SK-N-SH treated with all-trans-retinoic acid at 6 μM for 48 hours (cell line): ENCODE measurements around the gene OR4K2.

Experiments used
- ATAC-seq: fragments of 200-7000 bp; cut with Tn5 transposase; 3 replicates; pipeline ENCODE4 v1.9.1; 2020; ENCODE audit warnings: mild to moderate bottlenecking, moderate library complexity
- ARNTL ChIP-seq: fragments of 450-650 bp; formaldehyde crosslinking; IDR thresholded peaks from 2 replicates; pipeline ENCODE4 v1.5.0; 2020; ENCODE audit warnings: low read depth, mild to moderate bottlenecking, moderate library complexity, borderline replicate concordance
- BACH2 ChIP-seq: fragments of 250-450 bp; sonication (Bioruptor Pico); IDR thresholded peaks from 2 replicates; pipeline ENCODE4 v1.9.0; 2021; ENCODE audit warnings: mild to moderate bottlenecking, borderline replicate concordance
- CSDC2 ChIP-seq: fragments of 250-450 bp; sonication (Bioruptor Pico); IDR thresholded peaks from 2 replicates; pipeline ENCODE4 v1.5.0; 2020; ENCODE audit warnings: mild to moderate bottlenecking, moderate library complexity
- CSRNP3 ChIP-seq: fragments of 250-450 bp; sonication (Bioruptor Pico); IDR thresholded peaks from 2 replicates; pipeline ENCODE4 v1.5.1; 2021; ENCODE audit warnings: mild to moderate bottlenecking, moderate library complexity
- ESRRG ChIP-seq: fragments of 250-450 bp; sonication (Bioruptor Pico); IDR thresholded peaks from 2 replicates; pipeline ENCODE4 v1.6.1; 2021; ENCODE audit warnings: mild to moderate bottlenecking
- GLIS3 ChIP-seq: fragments of 250-450 bp; sonication (Bioruptor Pico); IDR thresholded peaks from 2 replicates; pipeline ENCODE4 v1.5.0; 2020; ENCODE audit warnings: mild to moderate bottlenecking, moderate library complexity
- ISL1 ChIP-seq: fragments of 250-450 bp; sonication (Bioruptor Pico); IDR thresholded peaks from 2 replicates; pipeline ENCODE4 v2.1.2; 2022; ENCODE audit warnings: mild to moderate bottlenecking, moderate library complexity
- OSR1 ChIP-seq: fragments of 250-450 bp; sonication (Bioruptor Pico); IDR thresholded peaks from 2 replicates; pipeline ENCODE4 v1.8.0; 2022; ENCODE audit warnings: moderate library complexity, mild to moderate bottlenecking, inconsistent platforms
- PPARA ChIP-seq: fragments of 250-450 bp; sonication (Bioruptor Pico); IDR thresholded peaks from 2 replicates; pipeline ENCODE4 v1.5.0; 2020; ENCODE audit warnings: mild to moderate bottlenecking, borderline replicate concordance
- SNAI2 ChIP-seq: fragments of 250-450 bp; sonication (Bioruptor Pico); IDR thresholded peaks from 2 replicates; pipeline ENCODE4 v1.5.0; 2020; ENCODE audit warnings: mild to moderate bottlenecking, moderate library complexity
- TCF4 ChIP-seq: fragments of 250-450 bp; sonication (Bioruptor Pico); IDR thresholded peaks from 2 replicates; pipeline ENCODE4 v1.8.0; 2021; ENCODE audit warnings: mild to moderate bottlenecking, moderate library complexity, borderline replicate concordance
- TOX ChIP-seq: fragments of 250-450 bp; sonication (Bioruptor Pico); IDR thresholded peaks from 2 replicates; pipeline ENCODE4 v1.8.0; 2021; ENCODE audit warnings: mild to moderate bottlenecking, moderate library complexity, borderline replicate concordance
- ZC3H10 ChIP-seq: fragments of 250-450 bp; sonication (Bioruptor Pico); IDR thresholded peaks from 2 replicates; pipeline ENCODE4 v1.5.1; 2021; ENCODE audit warnings: mild to moderate bottlenecking, moderate library complexity
- ZFP3 ChIP-seq: fragments of 250-450 bp; sonication (Bioruptor Pico); IDR thresholded peaks from 2 replicates; pipeline ENCODE4 v1.5.0; 2020; ENCODE audit warnings: mild to moderate bottlenecking, moderate library complexity
- ZFP30 ChIP-seq: fragments of 450-650 bp; formaldehyde crosslinking; IDR thresholded peaks from 2 replicates; pipeline ENCODE4 v1.5.0; 2022; ENCODE audit warnings: mild to moderate bottlenecking, moderate library complexity
- ZNF565 ChIP-seq: fragments of 450-650 bp; formaldehyde crosslinking; conservative IDR thresholded peaks from 2 replicates; pipeline ENCODE4 v1.5.0; 2020; ENCODE audit warnings: low read depth, mild to moderate bottlenecking, moderate library complexity
- ZNF70 ChIP-seq: fragments of 450-650 bp; formaldehyde crosslinking; IDR thresholded peaks from 2 replicates; pipeline ENCODE4 v1.5.0; 2020; ENCODE audit warnings: mild to moderate bottlenecking, moderate library complexity
- ZNF8 ChIP-seq: fragments of 450-650 bp; formaldehyde crosslinking; IDR thresholded peaks from 2 replicates; pipeline ENCODE4 v1.5.0; 2020; ENCODE audit warnings: mild to moderate bottlenecking, moderate library complexity
- TF ChIP-seq, protein P1 (sequence below): fragments of 250-450 bp; sonication (Bioruptor Pico); IDR thresholded peaks from 2 replicates; pipeline ENCODE4 v1.8.0; 2021; ENCODE audit warnings: low read depth, mild to moderate bottlenecking, moderate library complexity, borderline replicate concordance
- TF ChIP-seq, protein P2 (sequence below): fragments of 250-450 bp; sonication (Bioruptor Pico); IDR thresholded peaks from 2 replicates; pipeline ENCODE4 v1.8.0; 2020; ENCODE audit warnings: mild to moderate bottlenecking, moderate library complexity, borderline replicate concordance
- TF ChIP-seq, protein P3 (sequence below): fragments of 250-450 bp; sonication (Bioruptor Pico); IDR thresholded peaks from 2 replicates; pipeline ENCODE4 v1.5.1; 2020; ENCODE audit warnings: low read depth, mild to moderate bottlenecking, moderate library complexity
- TF ChIP-seq, protein P4 (sequence below): fragments of 250-450 bp; sonication (Bioruptor Pico); IDR thresholded peaks from 2 replicates; pipeline ENCODE4 v1.5.0; 2020; ENCODE audit warnings: mild to moderate bottlenecking, moderate library complexity

OR4K2 gene

GRCh38 chr14:19917955-19918518 is 43.1 kb downstream of the OR4K2 start:
- no peak for TF ChIP-seq ZNF565
- TF ChIP-seq ZFP3 = no peak
- TF ChIP-seq CSDC2 (CRISPR knock-in tag) = no peak
- TF ChIP-seq GLIS3 (CRISPR knock-in tag) = no peak
- TF ChIP-seq BACH2 = no peak
- TF ChIP-seq, protein P1, sequence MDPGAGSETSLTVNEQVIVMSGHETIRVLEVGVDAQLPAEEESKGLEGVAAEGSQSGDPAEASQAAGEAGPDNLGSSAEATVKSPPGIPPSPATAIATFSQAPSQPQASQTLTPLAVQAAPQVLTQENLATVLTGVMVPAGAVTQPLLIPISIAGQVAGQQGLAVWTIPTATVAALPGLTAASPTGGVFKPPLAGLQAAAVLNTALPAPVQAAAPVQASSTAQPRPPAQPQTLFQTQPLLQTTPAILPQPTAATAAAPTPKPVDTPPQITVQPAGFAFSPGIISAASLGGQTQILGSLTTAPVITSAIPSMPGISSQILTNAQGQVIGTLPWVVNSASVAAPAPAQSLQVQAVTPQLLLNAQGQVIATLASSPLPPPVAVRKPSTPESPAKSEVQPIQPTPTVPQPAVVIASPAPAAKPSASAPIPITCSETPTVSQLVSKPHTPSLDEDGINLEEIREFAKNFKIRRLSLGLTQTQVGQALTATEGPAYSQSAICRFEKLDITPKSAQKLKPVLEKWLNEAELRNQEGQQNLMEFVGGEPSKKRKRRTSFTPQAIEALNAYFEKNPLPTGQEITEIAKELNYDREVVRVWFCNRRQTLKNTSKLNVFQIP (CRISPR knock-in tag) = no peak
- TF ChIP-seq ESRRG (CRISPR knock-in tag) = no peak
- TF ChIP-seq ZFP30 (CRISPR knock-in tag) = no peak
- TF ChIP-seq PPARA = no peak
- no peak for TF ChIP-seq ZNF70
- TF ChIP-seq CSRNP3 (CRISPR knock-in tag) = no peak
- no peak for TF ChIP-seq TOX
- TF ChIP-seq ZNF8 (CRISPR knock-in tag) = no peak
- TF ChIP-seq, protein P2, sequence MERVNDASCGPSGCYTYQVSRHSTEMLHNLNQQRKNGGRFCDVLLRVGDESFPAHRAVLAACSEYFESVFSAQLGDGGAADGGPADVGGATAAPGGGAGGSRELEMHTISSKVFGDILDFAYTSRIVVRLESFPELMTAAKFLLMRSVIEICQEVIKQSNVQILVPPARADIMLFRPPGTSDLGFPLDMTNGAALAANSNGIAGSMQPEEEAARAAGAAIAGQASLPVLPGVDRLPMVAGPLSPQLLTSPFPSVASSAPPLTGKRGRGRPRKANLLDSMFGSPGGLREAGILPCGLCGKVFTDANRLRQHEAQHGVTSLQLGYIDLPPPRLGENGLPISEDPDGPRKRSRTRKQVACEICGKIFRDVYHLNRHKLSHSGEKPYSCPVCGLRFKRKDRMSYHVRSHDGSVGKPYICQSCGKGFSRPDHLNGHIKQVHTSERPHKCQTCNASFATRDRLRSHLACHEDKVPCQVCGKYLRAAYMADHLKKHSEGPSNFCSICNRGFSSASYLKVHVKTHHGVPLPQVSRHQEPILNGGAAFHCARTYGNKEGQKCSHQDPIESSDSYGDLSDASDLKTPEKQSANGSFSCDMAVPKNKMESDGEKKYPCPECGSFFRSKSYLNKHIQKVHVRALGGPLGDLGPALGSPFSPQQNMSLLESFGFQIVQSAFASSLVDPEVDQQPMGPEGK (CRISPR knock-in tag) = no peak
- no peak for TF ChIP-seq SNAI2 (CRISPR knock-in tag)
- TF ChIP-seq TCF4 (CRISPR knock-in tag) = no peak
- no peak for TF ChIP-seq ISL1 (CRISPR knock-in tag)
- no peak for TF ChIP-seq OSR1 (CRISPR knock-in tag)
- TF ChIP-seq, protein P3, sequence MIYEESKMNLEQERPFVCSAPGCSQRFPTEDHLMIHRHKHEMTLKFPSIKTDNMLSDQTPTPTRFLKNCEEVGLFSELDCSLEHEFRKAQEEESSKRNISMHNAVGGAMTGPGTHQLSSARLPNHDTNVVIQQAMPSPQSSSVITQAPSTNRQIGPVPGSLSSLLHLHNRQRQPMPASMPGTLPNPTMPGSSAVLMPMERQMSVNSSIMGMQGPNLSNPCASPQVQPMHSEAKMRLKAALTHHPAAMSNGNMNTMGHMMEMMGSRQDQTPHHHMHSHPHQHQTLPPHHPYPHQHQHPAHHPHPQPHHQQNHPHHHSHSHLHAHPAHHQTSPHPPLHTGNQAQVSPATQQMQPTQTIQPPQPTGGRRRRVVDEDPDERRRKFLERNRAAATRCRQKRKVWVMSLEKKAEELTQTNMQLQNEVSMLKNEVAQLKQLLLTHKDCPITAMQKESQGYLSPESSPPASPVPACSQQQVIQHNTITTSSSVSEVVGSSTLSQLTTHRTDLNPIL (CRISPR knock-in tag) = no peak
- no peak for ATAC-seq

DNA sequence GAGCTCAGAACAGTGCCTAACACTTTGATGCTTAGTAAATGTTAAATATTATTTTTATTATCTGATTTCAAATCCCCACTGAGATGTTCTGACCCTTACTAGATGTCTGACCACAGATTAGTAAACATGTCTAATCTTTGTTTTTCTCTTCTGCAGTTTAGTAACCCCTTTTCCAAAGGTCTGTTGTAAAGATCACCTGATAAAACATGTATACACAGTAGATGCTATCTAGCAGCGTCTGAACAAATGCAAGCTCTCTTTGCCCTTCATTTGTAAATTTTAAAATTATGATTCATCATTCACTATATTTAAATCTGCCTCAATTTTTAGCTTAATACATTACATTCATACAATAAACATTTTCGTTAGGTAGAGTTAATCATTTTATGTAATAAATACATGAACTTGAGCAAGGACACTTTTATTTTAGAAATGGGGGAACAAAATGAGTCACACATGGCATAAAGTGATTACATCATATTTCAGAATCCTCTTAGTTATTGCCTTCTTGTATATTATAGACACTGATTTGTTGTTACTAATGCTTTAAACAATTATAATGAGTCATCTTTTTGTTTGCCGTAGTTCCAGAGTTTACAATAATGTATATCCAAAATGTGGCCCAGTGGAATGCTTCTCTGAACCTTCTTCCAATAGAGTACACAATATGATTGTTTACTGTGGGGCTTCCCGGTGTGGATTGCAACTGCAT is 43.8 kb downstream of the OR4K2 start:
- no peak for TF ChIP-seq CSDC2 (CRISPR knock-in tag)
- TF ChIP-seq ZNF70 = no peak
- ATAC-seq = no peak

GRCh38 chr14:19920021-19920657 is 45.2 kb downstream of the OR4K2 start, which contains the start of gene OR4K5:
TSS of gene OR4K5 (plus strand) at chr14:19920607. CDS start at chr14:19920607, 0 bp downstream.
- TF ChIP-seq ZFP3 (no peak), CSDC2 (CRISPR knock-in tag) (no peak), PPARA (no peak), ZC3H10 (CRISPR knock-in tag) (no peak), ARNTL (no peak), ZNF565 (no peak), ESRRG (CRISPR knock-in tag) (no peak), ISL1 (CRISPR knock-in tag) (no peak), SNAI2 (CRISPR knock-in tag) (no peak)
- TF ChIP-seq, protein P1 (CRISPR knock-in tag) = no peak
- TF ChIP-seq, protein P2 (CRISPR knock-in tag) = no peak
- TF ChIP-seq, protein P4, sequence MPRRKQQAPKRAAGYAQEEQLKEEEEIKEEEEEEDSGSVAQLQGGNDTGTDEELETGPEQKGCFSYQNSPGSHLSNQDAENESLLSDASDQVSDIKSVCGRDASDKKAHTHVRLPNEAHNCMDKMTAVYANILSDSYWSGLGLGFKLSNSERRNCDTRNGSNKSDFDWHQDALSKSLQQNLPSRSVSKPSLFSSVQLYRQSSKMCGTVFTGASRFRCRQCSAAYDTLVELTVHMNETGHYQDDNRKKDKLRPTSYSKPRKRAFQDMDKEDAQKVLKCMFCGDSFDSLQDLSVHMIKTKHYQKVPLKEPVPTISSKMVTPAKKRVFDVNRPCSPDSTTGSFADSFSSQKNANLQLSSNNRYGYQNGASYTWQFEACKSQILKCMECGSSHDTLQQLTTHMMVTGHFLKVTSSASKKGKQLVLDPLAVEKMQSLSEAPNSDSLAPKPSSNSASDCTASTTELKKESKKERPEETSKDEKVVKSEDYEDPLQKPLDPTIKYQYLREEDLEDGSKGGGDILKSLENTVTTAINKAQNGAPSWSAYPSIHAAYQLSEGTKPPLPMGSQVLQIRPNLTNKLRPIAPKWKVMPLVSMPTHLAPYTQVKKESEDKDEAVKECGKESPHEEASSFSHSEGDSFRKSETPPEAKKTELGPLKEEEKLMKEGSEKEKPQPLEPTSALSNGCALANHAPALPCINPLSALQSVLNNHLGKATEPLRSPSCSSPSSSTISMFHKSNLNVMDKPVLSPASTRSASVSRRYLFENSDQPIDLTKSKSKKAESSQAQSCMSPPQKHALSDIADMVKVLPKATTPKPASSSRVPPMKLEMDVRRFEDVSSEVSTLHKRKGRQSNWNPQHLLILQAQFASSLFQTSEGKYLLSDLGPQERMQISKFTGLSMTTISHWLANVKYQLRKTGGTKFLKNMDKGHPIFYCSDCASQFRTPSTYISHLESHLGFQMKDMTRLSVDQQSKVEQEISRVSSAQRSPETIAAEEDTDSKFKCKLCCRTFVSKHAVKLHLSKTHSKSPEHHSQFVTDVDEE (CRISPR knock-in tag) = no peak
- no peak for ATAC-seq
